Astrocyte of the cerebellum (primary cell): Measurements from ENCODE around the gene LGMN.

Experiments
- DNase-seq: peaks from one replicate; pipeline ENCODE4 v3.0.0-alpha.2; 2011; ENCODE audit warnings: low read depth
- H3K4me3 ChIP-seq: 2 replicates; pipeline ENCODE4 v1.5.1; 2011; ENCODE audit warnings: mild to moderate bottlenecking, low read depth, low read length, moderate library complexity
- in situ Hi-C: cut with HindIII; loops from 2 replicates; pipeline ENCODE4 v1.10.0; 2017; ENCODE audit warnings: low sequenced_read_pairs
- TF ChIP-seq, protein P1 (sequence below): IDR thresholded peaks from 2 replicates; pipeline ENCODE4 v1.5.1; 2012; ENCODE audit warnings: low read length, low read depth, moderate library complexity, mild to moderate bottlenecking; ENCODE audit errors: missing control alignments

Gene LGMN

DNA sequence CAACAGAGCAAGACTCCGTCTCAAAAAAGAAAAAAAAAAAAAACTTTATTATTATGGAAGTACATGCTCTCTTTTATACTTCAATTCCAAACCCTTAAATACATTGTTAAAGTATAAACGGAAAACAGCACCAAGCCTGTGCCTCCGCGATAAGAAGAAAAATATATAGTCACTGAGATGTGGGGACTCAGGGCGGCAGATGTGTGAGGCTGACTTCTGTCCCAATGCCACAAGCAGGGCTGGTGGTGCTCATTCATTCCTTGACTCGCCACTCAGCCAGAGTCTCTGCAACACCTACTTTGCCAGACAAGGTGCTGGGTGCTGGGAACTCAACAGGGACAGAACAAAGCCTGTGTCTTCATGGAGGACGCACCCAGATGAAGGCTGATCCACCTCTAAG, 13.8 kb downstream of the LGMN start:
- in situ Hi-C loops, result no loop called here
- H3K4me3 ChIP-seq, result no peak overlapping the region
- DNase-seq, result no peak
- TF ChIP-seq, protein P1, sequence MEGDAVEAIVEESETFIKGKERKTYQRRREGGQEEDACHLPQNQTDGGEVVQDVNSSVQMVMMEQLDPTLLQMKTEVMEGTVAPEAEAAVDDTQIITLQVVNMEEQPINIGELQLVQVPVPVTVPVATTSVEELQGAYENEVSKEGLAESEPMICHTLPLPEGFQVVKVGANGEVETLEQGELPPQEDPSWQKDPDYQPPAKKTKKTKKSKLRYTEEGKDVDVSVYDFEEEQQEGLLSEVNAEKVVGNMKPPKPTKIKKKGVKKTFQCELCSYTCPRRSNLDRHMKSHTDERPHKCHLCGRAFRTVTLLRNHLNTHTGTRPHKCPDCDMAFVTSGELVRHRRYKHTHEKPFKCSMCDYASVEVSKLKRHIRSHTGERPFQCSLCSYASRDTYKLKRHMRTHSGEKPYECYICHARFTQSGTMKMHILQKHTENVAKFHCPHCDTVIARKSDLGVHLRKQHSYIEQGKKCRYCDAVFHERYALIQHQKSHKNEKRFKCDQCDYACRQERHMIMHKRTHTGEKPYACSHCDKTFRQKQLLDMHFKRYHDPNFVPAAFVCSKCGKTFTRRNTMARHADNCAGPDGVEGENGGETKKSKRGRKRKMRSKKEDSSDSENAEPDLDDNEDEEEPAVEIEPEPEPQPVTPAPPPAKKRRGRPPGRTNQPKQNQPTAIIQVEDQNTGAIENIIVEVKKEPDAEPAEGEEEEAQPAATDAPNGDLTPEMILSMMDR, result no peak

DNA sequence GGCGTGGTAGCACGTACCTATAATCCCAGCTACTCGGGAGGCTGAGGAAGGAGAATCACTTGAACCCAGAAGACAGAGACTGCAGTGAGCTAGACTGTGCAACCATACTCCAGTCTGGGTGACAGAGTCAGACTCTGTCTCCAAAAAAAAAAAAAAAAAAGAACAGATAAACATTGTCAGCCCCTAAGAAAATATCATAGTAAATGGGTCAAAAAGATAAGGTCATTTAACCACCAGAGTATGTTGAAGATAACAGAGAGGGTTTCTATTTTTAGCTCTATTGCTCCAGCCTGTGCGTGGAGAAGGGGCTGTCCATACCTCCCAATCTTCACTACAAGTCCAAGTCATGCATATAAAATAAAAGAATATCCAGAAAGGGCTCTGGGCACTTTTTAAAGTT, 15.4 kb downstream of the LGMN start:
- no peak overlapping the region for H3K4me3 ChIP-seq
- TF ChIP-seq, protein P1, result no peak
- no peak for DNase-seq
- in situ Hi-C loops, result no loop called here

DNA sequence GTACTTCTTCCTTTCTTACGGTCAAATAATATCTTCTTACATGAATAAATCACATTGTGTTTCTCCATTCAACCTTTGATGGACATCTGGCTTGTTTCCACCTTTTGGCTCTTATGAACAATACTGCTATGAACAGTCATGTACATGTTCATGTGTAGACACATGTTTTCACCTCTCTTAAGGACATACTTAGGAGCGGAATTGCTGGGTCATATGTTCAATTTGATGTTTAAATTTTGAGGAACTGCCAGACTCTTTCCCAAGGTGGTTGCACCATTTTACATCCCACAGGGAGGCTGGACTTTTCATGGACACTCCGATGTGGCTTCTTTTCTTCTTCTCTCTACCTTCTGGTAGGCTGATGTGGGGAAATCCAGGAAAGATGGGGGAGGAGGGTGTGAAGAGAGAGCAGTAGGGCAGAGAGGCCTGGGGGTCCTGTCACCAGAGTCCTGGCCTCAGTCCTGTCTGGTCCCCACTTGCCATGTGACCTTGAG, 16.8 kb downstream of the LGMN start:
- in situ Hi-C loops, result no loop called here
- TF ChIP-seq, protein P1, result no peak
- no peak for DNase-seq
- no peak overlapping the region for H3K4me3 ChIP-seq

DNA sequence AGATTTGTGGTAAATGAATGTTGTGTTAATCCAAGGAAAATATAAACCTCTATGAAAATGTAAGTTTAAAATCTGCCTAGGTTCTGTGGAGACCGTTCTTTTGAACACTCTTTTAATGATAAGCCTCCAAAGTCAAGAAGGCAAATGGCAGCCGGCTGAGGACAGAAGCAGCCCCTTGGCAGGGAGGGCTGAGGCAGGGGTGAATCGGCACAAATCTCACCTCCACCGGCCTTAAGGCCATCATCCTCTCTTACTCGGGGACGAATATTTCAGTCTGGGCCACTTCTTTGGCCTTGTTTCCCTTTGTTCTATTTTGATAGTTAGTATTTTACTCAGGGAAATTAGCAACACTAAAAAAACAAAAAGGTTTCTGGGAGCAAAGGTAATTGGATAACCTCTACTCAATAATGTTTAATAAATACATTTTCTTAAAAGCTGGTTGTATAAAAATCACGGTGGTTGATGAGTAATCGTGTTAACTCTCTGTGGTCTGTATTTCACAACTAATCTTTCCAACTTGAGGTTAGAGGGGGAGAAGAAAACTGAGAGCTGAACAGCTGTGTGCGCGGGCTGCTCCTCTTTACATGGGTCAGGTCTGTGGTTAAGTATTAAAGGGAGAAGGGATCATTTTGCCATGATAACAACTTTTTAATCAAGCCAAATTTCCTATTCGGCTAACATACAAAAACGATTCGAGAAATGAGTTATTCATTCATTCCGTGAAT, 18.6 kb downstream of the LGMN start:
- no peak overlapping the region for H3K4me3 ChIP-seq
- in situ Hi-C loops, result no loop called here
- peak; percentile 91 for DNase-seq
- TF ChIP-seq, protein P1, result no peak

DNA sequence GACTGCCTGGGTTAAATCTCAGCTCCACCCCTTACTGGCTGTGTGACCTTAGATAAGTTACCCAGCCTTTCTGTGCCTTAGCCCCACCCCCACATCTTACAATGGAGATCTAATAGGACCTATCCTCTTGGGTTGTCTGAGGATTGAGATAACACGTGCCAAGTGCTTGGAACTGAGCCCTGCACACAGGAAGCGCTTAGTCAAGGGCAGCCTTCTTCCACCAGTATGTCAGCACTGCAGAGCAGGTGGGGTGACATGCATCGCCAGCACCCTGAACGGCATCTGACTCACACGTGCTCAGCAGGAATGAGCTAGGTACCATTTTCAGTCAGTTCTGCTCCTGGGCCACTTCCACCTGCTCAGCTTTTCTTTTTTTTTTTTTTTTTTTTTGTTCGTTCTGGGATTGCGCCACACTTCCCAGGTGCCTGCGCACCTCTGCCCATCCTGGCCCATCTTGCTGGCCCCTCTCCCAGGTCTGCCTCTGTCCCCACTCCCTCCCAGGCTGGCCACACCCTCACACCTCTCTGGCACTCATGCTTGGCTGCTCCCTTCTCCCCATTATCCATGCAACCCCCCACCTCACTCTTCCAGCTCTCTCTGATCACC, 19.6 kb downstream of the LGMN start:
- TF ChIP-seq, protein P1, result no peak
- in situ Hi-C loops, result no loop called here
- DNase-seq, result no peak
- H3K4me3 ChIP-seq, result no peak overlapping the region

DNA sequence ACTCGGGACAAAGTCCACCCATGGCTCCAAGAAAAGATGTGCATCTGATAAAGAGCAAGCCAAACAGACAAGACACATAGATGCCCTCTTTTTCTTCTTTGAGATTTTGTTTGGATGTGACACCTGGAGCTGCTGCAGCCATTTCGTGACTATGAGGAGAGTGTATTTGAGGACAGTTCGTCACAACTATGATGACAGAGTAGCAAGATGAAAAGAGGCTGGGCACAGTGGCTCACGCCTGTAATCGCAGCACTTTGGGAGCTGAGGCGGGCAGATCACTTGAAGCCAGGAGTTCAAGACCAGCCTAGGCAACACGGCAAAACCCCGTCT, 21.5 kb downstream of the LGMN start:
- in situ Hi-C loops, result no loop called here
- no peak for DNase-seq
- TF ChIP-seq, protein P1, result no peak
- H3K4me3 ChIP-seq, result no peak overlapping the region
